Brain microvascular endothelial cell (primary cell): Measurements from ENCODE around the gene CMBL.

Experiments used
- DNase-seq: peaks from one replicate; pipeline ENCODE4 v3.0.0-alpha.2; 2020
- H3K27ac ChIP-seq: fragments of 250-450 bp; sonication (Bioruptor Pico); 2 replicates; pipeline ENCODE4 v1.5.1; 2020; ENCODE audit warnings: mild to moderate bottlenecking, moderate library complexity
- H3K27me3 ChIP-seq: fragments of 250-450 bp; sonication (Bioruptor Pico); replicated peaks from 2 replicates; pipeline ENCODE4 v1.5.1; 2020; ENCODE audit warnings: mild to moderate bottlenecking
- H3K36me3 ChIP-seq: fragments of 250-450 bp; sonication (Bioruptor Pico); replicated peaks from 2 replicates; pipeline ENCODE4 v1.5.1; 2020; ENCODE audit warnings: mild to moderate bottlenecking
- H3K4me3 ChIP-seq: 2 replicates; pipeline ENCODE4 v1.5.1; 2011; ENCODE audit warnings: low read depth, mild to moderate bottlenecking, control low read depth, low read length, moderate library complexity
- in situ Hi-C: cut with HindIII; loops from 2 replicates; pipeline ENCODE4 v1.10.0; 2017; ENCODE audit warnings: low sequenced_read_pairs, low pct_ligation_motif_present
- TF ChIP-seq, protein P1 (sequence below): IDR thresholded peaks from 2 replicates; pipeline ENCODE4 v1.5.1; 2011; ENCODE audit warnings: low read depth, mild to moderate bottlenecking, moderate library complexity, low read length, control low read depth, inconsistent platforms; ENCODE audit errors: missing control alignments

Gene CMBL

DNA sequence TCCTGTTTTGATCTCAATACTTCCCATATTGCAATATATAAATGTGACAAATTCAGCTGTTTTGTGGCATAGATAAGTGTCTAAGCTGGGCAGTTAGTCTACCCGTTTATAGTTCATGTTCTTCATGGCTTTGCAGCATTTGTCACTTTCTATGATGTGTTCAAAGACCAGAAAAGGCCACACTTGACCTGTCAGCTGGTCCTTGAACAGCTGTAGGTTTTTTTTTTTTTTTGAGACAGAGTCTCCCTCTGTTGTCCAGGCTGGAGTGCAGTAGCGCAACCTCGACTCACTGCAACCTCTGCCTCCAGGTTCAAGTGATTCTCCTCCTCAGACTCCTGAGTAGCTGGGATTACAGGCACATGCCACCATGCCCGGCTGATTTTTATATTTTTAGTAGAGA, 28.4 kb downstream of the CMBL start:
- no peak for DNase-seq
- no peak overlapping the region for H3K4me3 ChIP-seq
- H3K36me3 ChIP-seq: no peaks in the 10 kb centered on the region
- H3K27ac ChIP-seq: no peak overlapping the region
- in situ Hi-C loops: no loop called here
- TF ChIP-seq, protein P1, sequence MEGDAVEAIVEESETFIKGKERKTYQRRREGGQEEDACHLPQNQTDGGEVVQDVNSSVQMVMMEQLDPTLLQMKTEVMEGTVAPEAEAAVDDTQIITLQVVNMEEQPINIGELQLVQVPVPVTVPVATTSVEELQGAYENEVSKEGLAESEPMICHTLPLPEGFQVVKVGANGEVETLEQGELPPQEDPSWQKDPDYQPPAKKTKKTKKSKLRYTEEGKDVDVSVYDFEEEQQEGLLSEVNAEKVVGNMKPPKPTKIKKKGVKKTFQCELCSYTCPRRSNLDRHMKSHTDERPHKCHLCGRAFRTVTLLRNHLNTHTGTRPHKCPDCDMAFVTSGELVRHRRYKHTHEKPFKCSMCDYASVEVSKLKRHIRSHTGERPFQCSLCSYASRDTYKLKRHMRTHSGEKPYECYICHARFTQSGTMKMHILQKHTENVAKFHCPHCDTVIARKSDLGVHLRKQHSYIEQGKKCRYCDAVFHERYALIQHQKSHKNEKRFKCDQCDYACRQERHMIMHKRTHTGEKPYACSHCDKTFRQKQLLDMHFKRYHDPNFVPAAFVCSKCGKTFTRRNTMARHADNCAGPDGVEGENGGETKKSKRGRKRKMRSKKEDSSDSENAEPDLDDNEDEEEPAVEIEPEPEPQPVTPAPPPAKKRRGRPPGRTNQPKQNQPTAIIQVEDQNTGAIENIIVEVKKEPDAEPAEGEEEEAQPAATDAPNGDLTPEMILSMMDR: no peak
- H3K27me3 ChIP-seq: no peaks in the 10 kb centered on the region

DNA sequence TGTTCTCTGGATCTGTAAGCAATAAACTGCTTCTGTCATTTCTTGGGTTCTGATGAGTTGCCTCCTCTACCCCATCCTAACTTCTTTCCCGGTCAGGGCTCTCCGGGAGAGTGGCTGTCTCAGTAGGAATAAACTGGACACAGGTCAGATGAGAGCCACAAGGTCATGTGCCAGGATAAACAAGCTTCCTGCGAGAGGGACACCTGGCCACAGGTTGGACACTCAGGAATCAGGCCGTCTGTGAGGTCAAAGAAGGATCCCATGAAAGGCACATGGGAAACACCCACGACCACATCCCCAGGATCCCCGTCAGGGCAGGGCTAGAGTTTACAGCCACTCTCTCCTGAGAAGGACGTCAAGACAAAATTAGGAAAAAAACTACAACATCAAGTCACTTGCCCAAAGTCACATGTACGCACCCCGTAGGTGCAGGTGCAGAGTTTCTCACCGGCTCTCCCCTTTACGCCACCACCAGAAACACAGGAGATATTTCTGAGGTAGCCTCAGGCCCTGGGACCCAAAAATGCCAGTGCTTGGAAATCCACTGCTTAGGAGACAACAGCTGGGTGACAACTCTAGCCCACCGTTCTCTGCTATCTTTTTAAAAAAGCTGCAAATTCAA, 28.9 kb downstream of the CMBL start:
- Histone ChIP-seq H3K27me3 (no peaks in the 10 kb centered on the region), H3K36me3 (no peaks in the 10 kb centered on the region), H3K27ac (no peak overlapping the region), H3K4me3 (no peak overlapping the region)
- TF ChIP-seq, protein P1: no peak
- in situ Hi-C loops: no loop called here
- no peak for DNase-seq

DNA sequence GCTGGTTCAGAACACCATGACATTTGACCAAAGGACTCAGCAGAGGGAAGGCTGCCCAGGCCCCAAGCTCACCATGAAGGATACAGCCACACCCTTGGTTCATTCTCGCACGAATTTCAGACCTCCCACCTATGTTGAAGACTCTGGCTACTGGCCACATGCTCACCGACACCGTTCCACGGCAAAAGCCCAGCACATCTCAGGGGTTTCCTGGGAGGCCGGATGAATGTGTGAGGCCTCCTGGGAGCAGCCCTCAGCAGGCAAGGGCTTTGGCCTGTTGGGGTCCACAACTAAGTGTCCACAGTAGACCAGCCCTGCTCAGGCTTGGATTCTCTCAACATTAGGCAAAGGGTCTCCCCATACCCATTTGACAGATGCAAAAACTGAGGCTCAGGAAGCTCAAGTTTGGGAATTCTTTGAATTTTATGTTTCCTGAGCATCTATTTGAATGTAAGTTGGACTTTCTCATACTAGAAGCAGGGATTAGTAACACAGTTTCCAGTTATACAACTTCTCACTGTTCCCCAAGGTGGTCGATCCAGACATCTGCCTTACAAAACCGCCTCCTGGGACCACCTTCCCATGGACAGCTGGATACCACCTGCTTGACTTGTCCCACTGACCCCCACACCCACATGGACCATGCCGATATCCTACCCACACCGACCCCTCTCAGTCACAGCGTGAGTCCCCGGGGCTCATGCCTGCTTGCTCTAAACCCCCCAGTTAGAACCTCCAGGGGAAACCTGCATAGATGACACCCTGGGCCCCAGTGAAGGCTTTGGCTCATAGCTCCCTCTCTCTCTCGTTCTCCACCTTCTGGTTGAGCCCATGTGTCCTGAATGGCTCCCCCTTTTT, 29.7 kb downstream of the CMBL start:
- Histone ChIP-seq H3K27ac (no peak overlapping the region), H3K36me3 (no peaks in the 10 kb centered on the region), H3K4me3 (no peak overlapping the region), H3K27me3 (no peaks in the 10 kb centered on the region)
- in situ Hi-C loops: no loop called here
- DNase-seq: no peak
- TF ChIP-seq, protein P1: no peak

DNA sequence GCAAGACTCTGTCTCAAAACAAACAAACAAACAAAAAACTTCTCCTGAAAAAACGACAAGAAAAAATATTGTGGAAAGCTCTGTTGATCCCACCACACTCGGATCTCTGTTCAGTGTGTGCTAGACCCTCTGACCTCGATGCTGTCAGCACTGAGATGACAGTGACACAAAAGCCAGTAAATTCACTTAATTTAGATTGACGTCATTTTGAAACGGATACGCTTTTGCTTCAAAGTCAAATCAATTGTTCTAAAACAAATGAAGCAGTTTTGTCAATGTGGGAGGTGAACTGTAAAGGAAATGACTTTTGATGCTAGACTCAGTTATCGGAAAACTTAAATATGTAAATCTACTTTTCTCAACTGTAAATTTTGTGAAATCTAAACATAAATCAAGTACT, 31.0 kb downstream of the CMBL start:
- in situ Hi-C loops: no loop called here
- no peaks in the 10 kb centered on the region for H3K36me3 ChIP-seq
- TF ChIP-seq, protein P1: no peak
- no peak for DNase-seq
- no peaks in the 10 kb centered on the region for H3K27me3 ChIP-seq
- H3K27ac ChIP-seq: no peak overlapping the region
- no peak overlapping the region for H3K4me3 ChIP-seq

DNA sequence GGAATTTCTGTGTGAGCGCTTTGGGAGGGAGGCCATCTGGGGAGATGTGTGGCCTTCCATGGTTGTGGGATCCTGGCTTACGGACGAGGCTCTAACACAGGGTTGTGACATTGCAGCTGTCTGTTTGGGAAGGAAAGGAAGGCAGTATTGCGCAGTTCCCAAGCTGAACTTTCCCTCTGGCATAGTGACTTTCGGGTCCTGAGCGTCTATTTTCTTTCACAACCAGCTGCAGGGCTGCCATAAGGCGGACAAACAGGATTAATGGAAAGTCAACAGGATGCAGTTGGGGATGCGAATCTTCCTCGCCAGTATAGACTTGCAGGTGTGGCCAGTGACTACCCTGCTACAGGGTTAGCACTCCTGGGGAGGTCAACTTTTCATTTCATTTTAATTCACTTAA, 31.7 kb downstream of the CMBL start:
- Histone ChIP-seq H3K4me3 (no peak overlapping the region), H3K36me3 (no peaks in the 10 kb centered on the region), H3K27ac (no peak overlapping the region), H3K27me3 (no peaks in the 10 kb centered on the region)
- TF ChIP-seq, protein P1: no peak
- no peak for DNase-seq
- in situ Hi-C loops: no loop called here
